ENCODE results near the gene OR52I2. TPM values are rescaled to one million over a fixed set of nuclear protein-coding genes. Genes with fewer than 3 reads are reported as not detected.

The OR52I2 gene
- total RNA-seq, 4 donors from 2014 or later, result not detected

DNA sequence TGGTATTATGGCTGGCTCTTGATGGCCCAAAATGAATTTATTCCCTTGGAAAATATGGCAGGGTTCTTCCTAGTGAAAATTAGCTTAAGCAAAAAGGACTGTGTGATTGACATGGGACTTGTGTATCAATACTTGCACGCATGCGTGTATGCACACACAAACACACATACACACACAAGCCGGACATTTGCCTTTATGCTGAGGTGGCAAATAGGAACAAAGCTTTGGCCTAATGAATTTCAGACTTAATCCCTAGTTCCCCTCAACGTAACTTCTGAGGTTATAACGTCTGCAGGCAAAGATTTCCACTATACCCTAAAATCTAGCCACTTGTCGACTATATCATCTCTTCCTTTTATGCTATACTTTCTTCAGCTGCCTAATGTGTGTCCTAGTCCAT, 2.9 kb upstream of the OR52I2 start:
- WGBS, 2 donors (ENCODE audit: low coverage in 1 of 2), result 74 to 86% methylated on average over 3 to 6 of the region's 6 CpGs
- H3K27ac ChIP-seq, result no peak overlapping the region

DNA sequence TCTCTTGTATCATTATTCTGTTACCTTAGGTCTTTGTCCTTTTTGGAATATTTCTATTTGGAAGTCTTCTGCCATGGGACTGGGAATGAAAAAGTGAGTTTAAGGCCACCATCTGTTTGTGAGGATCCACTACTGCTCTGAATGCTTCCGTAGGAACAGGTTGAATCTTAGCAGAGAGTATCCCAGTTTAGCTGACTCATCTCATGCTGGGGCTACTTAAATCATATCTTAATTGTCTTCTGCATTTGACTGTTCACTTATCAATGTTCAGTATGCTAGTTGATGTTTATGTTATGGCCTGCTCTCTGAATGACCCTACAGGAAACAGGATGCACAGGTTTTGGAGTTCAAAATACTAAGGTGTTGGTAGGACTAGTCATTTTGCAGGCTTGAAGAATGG, 1.4 kb upstream of the OR52I2 start:
- Histone ChIP-seq H3K27me3 (peaks cover 13% of the 10 kb centered on the region), H3K36me3 (no peaks in the 10 kb centered on the region), H3K9me3 (no peaks in the 10 kb centered on the region), H3K27ac (no peak overlapping the region), H3K4me3 (no peak overlapping the region), H3K4me1 (no peaks in the 10 kb centered on the region)
- 67 to 85% methylated on average over 1 of the region's 1 CpG for whole genome bisulfite sequencing, 2 donors (ENCODE audit: low coverage in 1 of 2)
- no peak for ATAC-seq
- TF ChIP-seq CTCF (IDR thresholded peaks at IDR 0.05) (no peak), POLR2AphosphoS5 (IDR thresholded peaks at IDR 0.05) (no peak), POLR2A (IDR thresholded peaks at IDR 0.05) (no peak)

More for the DNA sequence above, 2.9 kb upstream of the OR52I2 start:
- Histone ChIP-seq H3K4me3 (no peak overlapping the region), H3K4me1 (no peaks in the 10 kb centered on the region), H3K9me3 (no peaks in the 10 kb centered on the region), H3K36me3 (no peaks in the 10 kb centered on the region), H3K27me3 (peaks cover 4% of the 10 kb centered on the region)
- ATAC-seq, result no peak
- TF ChIP-seq EP300 (IDR thresholded peaks at IDR 0.05), result no peak
- TF ChIP-seq POLR2A (IDR thresholded peaks at IDR 0.05), result no peak
- no peak for TF ChIP-seq POLR2AphosphoS5 (IDR thresholded peaks at IDR 0.05)
- no peak for TF ChIP-seq CTCF (IDR thresholded peaks at IDR 0.05)

DNA sequence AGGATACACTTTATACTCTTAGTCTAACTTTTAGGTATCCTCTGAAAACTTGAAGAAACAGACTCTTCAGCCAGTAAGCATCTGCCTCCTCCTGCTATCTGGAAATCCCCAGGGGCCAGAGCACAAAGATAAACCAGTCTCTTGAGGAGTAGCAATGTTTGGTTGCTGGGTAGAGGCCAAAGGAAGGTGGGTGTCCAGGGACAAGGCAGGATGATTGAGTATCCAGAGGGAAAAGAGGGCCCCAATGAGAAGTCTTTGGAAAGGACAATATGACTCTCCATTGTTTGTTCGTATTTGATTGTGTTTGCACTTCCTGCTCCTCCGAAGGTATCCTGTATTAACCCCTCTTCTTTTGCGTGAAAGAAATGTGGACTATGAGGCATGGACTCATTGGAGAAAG, 7.5 kb downstream of the OR52I2 start:
- Histone ChIP-seq H3K36me3 (no peaks in the 10 kb centered on the region), H3K27ac (no peak overlapping the region), H3K4me3 (no peak overlapping the region), H3K27me3 (peaks cover 15% of the 10 kb centered on the region), H3K9me3 (no peaks in the 10 kb centered on the region), H3K4me1 (no peaks in the 10 kb centered on the region)
- 40 to 58% methylated on average over 1 to 2 of the region's 3 CpGs for WGBS, 2 donors (ENCODE audit: low coverage in 1 of 2)
- no peak for ATAC-seq
- TF ChIP-seq POLR2AphosphoS5 (IDR thresholded peaks at IDR 0.05) (no peak), EP300 (IDR thresholded peaks at IDR 0.05) (no peak), CTCF (IDR thresholded peaks at IDR 0.05) (no peak), POLR2A (IDR thresholded peaks at IDR 0.05) (no peak)

DNA sequence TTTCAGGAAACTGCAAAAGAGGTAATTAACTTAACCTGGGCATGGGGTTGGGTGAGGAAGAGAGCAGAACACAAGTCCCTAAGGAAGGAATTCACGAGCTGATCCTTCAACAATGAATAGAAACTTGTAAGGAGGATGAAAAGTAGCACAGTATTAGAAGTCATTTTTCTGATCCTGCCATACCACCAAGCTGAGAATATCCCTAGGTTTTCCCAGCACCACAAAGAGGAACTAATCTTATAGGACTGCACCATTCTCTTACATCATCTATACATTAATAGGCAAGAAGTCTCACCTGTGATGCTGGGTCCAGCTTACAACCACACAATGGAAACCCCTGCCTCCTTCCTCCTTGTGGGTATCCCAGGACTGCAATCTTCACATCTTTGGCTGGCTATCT, 12.2 kb downstream of the OR52I2 start, which contains the start of gene OR52I1:
Gene OR52I1 (plus strand): TSS at position 301 of the 400 bp plus-strand sequence. CDS start 0 bp downstream, at position 301.
- Histone ChIP-seq H3K9me3 (no peaks in the 10 kb centered on the region), H3K4me3 (no peak within 1 kb of the TSS), H3K36me3 (peaks cover 0 to 28% of the 10 kb centered on the region in 2 donors), H3K27me3 (no peaks in the 10 kb centered on the region), H3K4me1 (no peaks in the 10 kb centered on the region), H3K27ac (no peak within 1 kb of the TSS)
- TF ChIP-seq EP300 (IDR thresholded peaks at IDR 0.05), result no peak
- no peak for TF ChIP-seq POLR2A (IDR thresholded peaks at IDR 0.05)
- no peak for TF ChIP-seq CTCF (IDR thresholded peaks at IDR 0.05)
- TF ChIP-seq POLR2AphosphoS5 (IDR thresholded peaks at IDR 0.05), result no peak
- WGBS, 2 donors (ENCODE audit: low coverage in 1 of 2), result 79 to 89% methylated on average over 1 of the region's 1 CpG
- no peak for ATAC-seq

DNA sequence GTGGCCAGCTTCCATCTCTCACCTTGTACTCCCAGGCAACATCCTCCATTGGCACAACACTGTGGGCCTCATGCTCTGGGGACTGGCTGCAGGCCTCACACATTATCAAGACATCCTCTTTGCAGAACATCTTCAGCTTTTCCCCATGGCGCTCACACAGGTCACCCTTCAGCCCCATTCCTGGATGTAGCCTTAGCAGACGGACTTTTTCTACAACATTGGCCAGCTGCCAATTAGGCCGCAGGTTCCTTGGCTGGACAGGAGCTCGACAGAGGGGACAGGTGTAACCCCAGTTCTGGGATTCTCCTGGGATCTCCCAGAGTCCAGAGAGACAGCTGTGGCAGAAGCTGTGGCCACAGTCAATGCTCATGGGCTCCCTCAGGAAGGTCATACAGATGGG, 23.5 kb downstream of the OR52I2 start:
- ATAC-seq, result no peak
- peaks cover 0 to 54% of the 10 kb centered on the region in 2 donors for H3K36me3 ChIP-seq
- no peaks in the 10 kb centered on the region for H3K9me3 ChIP-seq

More for the DNA sequence above, 23.5 kb downstream of the OR52I2 start:
- H3K4me3 ChIP-seq, result no peak overlapping the region
- whole genome bisulfite sequencing, 2 donors (ENCODE audit: low coverage in 1 of 2), result 93% methylated on average over 2 of the region's 4 CpGs; no CpG with 5 or more reads in 1 of the 2 donors
- peaks cover 0 to 24% (median 8%) of the 10 kb centered on the region in 3 donors for H3K4me1 ChIP-seq
- no peaks in the 10 kb centered on the region for H3K27me3 ChIP-seq
- TF ChIP-seq CTCF (IDR thresholded peaks at IDR 0.05), result no peak
- TF ChIP-seq POLR2AphosphoS5 (IDR thresholded peaks at IDR 0.05), result no peak
- no peak for TF ChIP-seq EP300 (IDR thresholded peaks at IDR 0.05)
- no peak overlapping the region for H3K27ac ChIP-seq
